HG03442 (cell line): ENCODE results near the gene RBBP8.

Experiments
- ATAC-seq: cut with Tn5 transposase; IDR thresholded peaks from one replicate; pipeline ENCODE4 v1.9.1; 2021; ENCODE audit warnings: mild to moderate bottlenecking, moderate library complexity; ENCODE audit not compliant: unreplicated experiment

Gene RBBP8

GRCh38 chr18:23058746-23059415 is 125.8 kb downstream of the RBBP8 start:
- ATAC-seq = no peak

- ATAC-seq = no peak
Measured at GRCh38 chr18:23059541-23060465, 126.7 kb downstream of the RBBP8 start.

GRCh38 chr18:23062011-23062410 is 128.9 kb downstream of the RBBP8 start:
- no peak for ATAC-seq

- no peak for ATAC-seq
Measured at GRCh38 chr18:23063502-23063901, 130.4 kb downstream of the RBBP8 start.

GRCh38 chr18:23065234-23065806 is 132.2 kb downstream of the RBBP8 start:
- ATAC-seq = no peak

- ATAC-seq = no peak
Measured at GRCh38 chr18:23066060-23066459, 132.9 kb downstream of the RBBP8 start.

GRCh38 chr18:23066504-23067039 is 133.4 kb downstream of the RBBP8 start:
- ATAC-seq = no peak

- ATAC-seq = no peak
Measured at GRCh38 chr18:23067236-23067635, 134.1 kb downstream of the RBBP8 start.

- ATAC-seq = no peak
Measured at GRCh38 chr18:23068011-23068410, 134.9 kb downstream of the RBBP8 start.

- no peak for ATAC-seq
Measured at GRCh38 chr18:23068570-23069310, 135.6 kb downstream of the RBBP8 start.

- no peak for ATAC-seq
Measured at GRCh38 chr18:23069481-23069880, 136.4 kb downstream of the RBBP8 start.

- ATAC-seq = no peak
Measured at GRCh38 chr18:23069898-23070297, 136.8 kb downstream of the RBBP8 start.

- ATAC-seq = peak; percentile 97
Measured at GRCh38 chr18:23071285-23071684, 138.2 kb downstream of the RBBP8 start.

GRCh38 chr18:23072079-23072478 is 139.0 kb downstream of the RBBP8 start:
- no peak for ATAC-seq

- no peak for ATAC-seq
Measured at GRCh38 chr18:23073996-23074606, 141.0 kb downstream of the RBBP8 start.
